ENCODE results near the gene IQCF6.

The IQCF6 gene

GRCh38 chr3:51814034-51814433 is 35.0 kb upstream of the IQCF6 start:
- DNase-seq (ENCODE audit: low read depth), result no peak
- no peak overlapping the region for H3K4me3 ChIP-seq (ENCODE audit: low read length)
- no peak for TF ChIP-seq CTCF (IDR thresholded peaks at IDR 0.05; ENCODE audit: insufficient read depth, low read depth, low read length, missing control alignments)

GRCh38 chr3:51813539-51813938 is 34.5 kb upstream of the IQCF6 start:
- no peak for DNase-seq (ENCODE audit: low read depth)
- H3K4me3 ChIP-seq (ENCODE audit: low read length), result no peak overlapping the region
- no peak for TF ChIP-seq CTCF (IDR thresholded peaks at IDR 0.05; ENCODE audit: insufficient read depth, low read depth, low read length, missing control alignments)

- no peak for DNase-seq (ENCODE audit: low read depth)
- no peak for TF ChIP-seq CTCF (IDR thresholded peaks at IDR 0.05; ENCODE audit: insufficient read depth, low read depth, low read length, missing control alignments)
These were observed 29.9 kb upstream of the IQCF6 start for GRCh38 chr3:51808934-51809333.

GRCh38 chr3:51802106-51802703 is 23.2 kb upstream of the IQCF6 start:
- no peak overlapping the region for H3K4me3 ChIP-seq (ENCODE audit: low read length)
- TF ChIP-seq CTCF (IDR thresholded peaks at IDR 0.05; ENCODE audit: insufficient read depth, low read depth, low read length, missing control alignments), result no peak
- no peak for DNase-seq (ENCODE audit: low read depth)

More at GRCh38 chr3:51808934-51809333, 29.9 kb upstream of the IQCF6 start:
- no peak overlapping the region for H3K4me3 ChIP-seq (ENCODE audit: low read length)

- TF ChIP-seq CTCF (IDR thresholded peaks at IDR 0.05; ENCODE audit: insufficient read depth, low read depth, low read length, missing control alignments), result no peak
- DNase-seq (ENCODE audit: low read depth), result no peak
- no peak overlapping the region for H3K4me3 ChIP-seq (ENCODE audit: low read length)
These were observed 21.7 kb upstream of the IQCF6 start for GRCh38 chr3:51800750-51801125.

- TF ChIP-seq CTCF (IDR thresholded peaks at IDR 0.05; ENCODE audit: insufficient read depth, low read depth, low read length, missing control alignments), result peak; percentile 77
- peak; percentile 76 for DNase-seq (ENCODE audit: low read depth)
- no peak overlapping the region for H3K4me3 ChIP-seq (ENCODE audit: low read length)
These were observed 21.1 kb upstream of the IQCF6 start for GRCh38 chr3:51799879-51800749.
